Mammary epithelial cell (primary cell): Measurements from ENCODE around the gene NTM.

Experiments used
- CTCF ChIP-seq, 2 donors: IDR thresholded peaks in 1 of 2; conservative IDR thresholded peaks in 1 of 2; 2 replicates each; pipeline ENCODE4 v1.5.1; 2011 to 2012; ENCODE audit warnings: inconsistent platforms in 2 of 2, low read length in 2 of 2, mild to moderate bottlenecking in 2 of 2, control low read depth in 1 of 2, low read depth in 1 of 2; ENCODE audit not compliant: insufficient read depth in 1 of 2; ENCODE audit errors: extremely low read depth in 1 of 2
- EZH2 ChIP-seq: IDR thresholded peaks from 2 replicates; pipeline ENCODE4 v1.6.1; 2012; ENCODE audit warnings: low read length, inconsistent platforms, borderline replicate concordance

GRCh38 chr11:131845255-131845654 is 474.8 kb downstream of the NTM start:
- TF ChIP-seq CTCF (conservative IDR thresholded peaks at IDR 0.05 in 1 of 2, IDR thresholded peaks at IDR 0.05 in 1 of 2; ENCODE audit: extremely low read depth in 1 of 2, insufficient read depth in 1 of 2, low read depth in 1 of 2, low read length in 2 of 2) (no peak), EZH2 (no peak)
